ENCODE measurements around the gene TLCD1.
A peak's percentile ranks its signal among the peaks of the same experiment; 100 is the strongest.

- TF ChIP-seq CTCF (conservative IDR thresholded peaks at IDR 0.05; ENCODE audit: low read depth in 2 of 2): no peak
- TF ChIP-seq POLR2AphosphoS5 (IDR thresholded peaks at IDR 0.05; ENCODE audit: low read depth): peak; percentile 93
- no peak for TF ChIP-seq EZH2 (IDR thresholded peaks at IDR 0.05; ENCODE audit: low read depth, unreplicated experiment)
- TF ChIP-seq ZNF331 (CRISPR knock-in tag; IDR thresholded peaks at IDR 0.05; ENCODE audit: low read depth): no peak
- peak; percentile 34; the same call in 1 of the 2 replicates for TF ChIP-seq CREB1 (CRISPR knock-in tag; IDR thresholded peaks at IDR 0.05; ENCODE audit: low read depth)
- no peak for TF ChIP-seq REST (IDR thresholded peaks at IDR 0.05; ENCODE audit: unreplicated experiment)
- TF ChIP-seq STAT1 (IDR thresholded peaks at IDR 0.05; ENCODE audit: unreplicated experiment): no peak
- TF ChIP-seq EZH2phosphoT487 (IDR thresholded peaks at IDR 0.05; ENCODE audit: unreplicated experiment): no peak
- 0 out of 2 replicates have a peak, but pooled peaks have one; percentile 3 for TF ChIP-seq NANOG (IDR thresholded peaks at IDR 0.05; ENCODE audit: borderline replicate concordance)
- TF ChIP-seq ZNF114 (CRISPR knock-in tag; IDR thresholded peaks at IDR 0.05): no peak
- TF ChIP-seq JUNB (IDR thresholded peaks at IDR 0.05; ENCODE audit: unreplicated experiment): no peak
- no peak for TF ChIP-seq ETS1 (IDR thresholded peaks at IDR 0.05)
Observed at GRCh38 chr17:28710861-28711722, 14.9 kb downstream of the TLCD1 start.

All from GM23338 (cell line).